ENCODE measurements around the gene KIRREL3.

GRCh38 chr11:126968915-126969314, 31.7 kb downstream of the KIRREL3 start:
- TF ChIP-seq CTCF (IDR thresholded peaks at IDR 0.05) (no peak), EP300 (IDR thresholded peaks at IDR 0.05) (no peak), POLR2A (IDR thresholded peaks at IDR 0.05) (no peak)

Data from ovary (tissue), 3 donors.